ENCODE measurements around the gene TICRR. TPM values are rescaled to one million over a fixed set of nuclear protein-coding genes. Genes with fewer than 3 reads are reported as not detected.

The TICRR gene
- total and polyA plus RNA-seq, 2 donors (not counting 1 experiment from before 2014, with no cell fraction given) = 0.05 to 0.07 TPM

GRCh38 chr15:89555768-89556167 is 19.5 kb upstream of the TICRR start:
- intact Hi-C loops (cut with micrococcal nuclease) = loop anchor here (2.0 kb wide), 1 partner anchor 197 kb away; no protein-coding TSS in a partner anchor
- ATAC-seq (ENCODE audit: low read depth) = no peak
- H4K20me1 ChIP-seq (ENCODE audit: control insufficient read depth, insufficient read depth, low read length, poor library complexity, severe bottlenecking) = no peaks in the 10 kb centered on the region
- ChIA-PET CTCF (no interaction called here), POLR2A (no interaction called here)
- H3K4me3 ChIP-seq (ENCODE audit: control extremely low read depth in 1 of 5, extremely low read depth in 1 of 5, insufficient read depth in 1 of 5, low read depth in 2 of 5, low read length in 4 of 5) = no peak overlapping the region
- no peaks in the 10 kb centered on the region for H3K9me3 Mint-ChIP-seq (ENCODE audit: insufficient read depth)
- no peak overlapping the region for H3K4me3 Mint-ChIP-seq
- WGBS (ENCODE audit: insufficient coverage) = 100% methylated on average over 1 of the region's 5 CpGs
- H3K27me3 Mint-ChIP-seq = peaks cover 14% of the 10 kb centered on the region
- H3K36me3 ChIP-seq (replicated peaks in 1 of 2; ENCODE audit: control extremely low read depth in 1 of 2, control insufficient read depth in 1 of 2, extremely low read depth in 1 of 2, insufficient read depth in 2 of 2, low read length in 1 of 2) = no peaks in the 10 kb centered on the region
- DNase-seq = no peak
- H3K4me2 ChIP-seq (replicated peaks; ENCODE audit: low read depth, low read length, poor library complexity, severe bottlenecking) = no peak overlapping the region
- no peak overlapping the region for H3K27ac Mint-ChIP-seq
- H3K9ac ChIP-seq (ENCODE audit: low read length) = no peak overlapping the region
- no peaks in the 10 kb centered on the region for H3K79me2 ChIP-seq (ENCODE audit: control insufficient read depth, insufficient read depth, low read length)
- H3K4me1 Mint-ChIP-seq = no peaks in the 10 kb centered on the region
- H3K9me3 ChIP-seq (ENCODE audit: control extremely low read depth in 1 of 3, control insufficient read depth in 2 of 3, insufficient read depth in 1 of 3, low read length in 2 of 3) = no peaks in the 10 kb centered on the region
- TF ChIP-seq EZH2 (IDR thresholded peaks at IDR 0.05; ENCODE audit: borderline replicate concordance, insufficient read depth, low read depth, low read length, poor library complexity, severe bottlenecking) = no peak
- TF ChIP-seq CTCF (IDR thresholded peaks at IDR 0.05) = no peak
- peaks cover 0 to 6% (median 2%) of the 10 kb centered on the region in 4 experiments for H3K27me3 ChIP-seq (replicated peaks in 1 of 4; ENCODE audit: control extremely low read depth in 1 of 4, control insufficient read depth in 3 of 4, insufficient read depth in 4 of 4, low read length in 3 of 4)
- H2AFZ ChIP-seq (ENCODE audit: insufficient read depth, low read depth, low read length, poor library complexity, severe bottlenecking) = no peak overlapping the region
- H3K27ac ChIP-seq (ENCODE audit: low read length in 2 of 2) = no peak overlapping the region
- H3K4me1 ChIP-seq (ENCODE audit: control insufficient read depth in 2 of 2, insufficient read depth in 2 of 2, low read length in 2 of 2) = no peaks in the 10 kb centered on the region

DNA sequence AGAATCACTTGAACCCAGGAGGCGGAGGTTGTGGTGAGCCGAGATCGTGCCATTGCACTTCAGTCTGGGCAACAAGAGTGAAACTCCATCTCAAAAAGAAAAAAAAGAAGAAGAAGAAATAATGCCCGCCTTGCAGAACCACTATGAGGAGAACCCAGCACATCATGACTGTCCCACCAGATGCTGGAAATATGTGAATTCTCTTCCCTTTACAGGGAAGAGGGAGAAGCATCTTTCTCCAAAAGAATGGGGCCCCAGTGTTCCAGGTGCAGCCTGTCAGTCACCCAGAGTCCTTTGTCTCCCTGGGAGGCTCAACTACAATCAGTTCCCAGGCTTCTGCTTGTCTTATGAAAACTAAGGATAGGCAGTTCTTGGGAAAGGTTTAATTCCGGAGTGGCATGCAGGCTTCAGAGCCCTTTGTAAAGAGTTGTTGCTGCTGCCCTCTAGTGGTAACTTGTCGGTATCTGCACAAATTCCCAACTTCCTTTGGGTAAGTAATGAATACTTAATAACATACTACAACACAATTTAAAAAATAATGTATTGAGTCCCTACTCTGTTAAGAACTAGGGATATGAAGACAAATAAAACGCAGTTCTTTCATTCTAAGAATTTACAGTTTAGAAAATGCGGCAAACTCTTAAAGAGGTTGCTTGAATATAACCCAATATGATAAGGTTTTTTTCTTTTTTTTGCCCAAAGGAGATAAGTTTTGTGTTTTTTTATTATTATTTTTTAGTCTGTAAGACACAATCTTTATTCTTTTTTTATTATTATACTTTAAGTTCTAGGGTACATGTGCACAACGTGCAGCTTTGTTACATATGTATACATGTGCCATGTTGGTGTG is 18.6 kb upstream of the TICRR start:
- CTCF ChIA-PET = interaction anchor here (0.7 to 0.9 kb wide), 2 partner anchors 52 to 147 kb away, joined by 3 read pairs; no protein-coding TSS in a partner anchor
- no peak overlapping the region for H3K9ac ChIP-seq (ENCODE audit: low read length)
- no peaks in the 10 kb centered on the region for H3K9me3 ChIP-seq (ENCODE audit: control extremely low read depth in 1 of 3, control insufficient read depth in 2 of 3, insufficient read depth in 1 of 3, low read length in 2 of 3)
- H3K4me1 ChIP-seq (ENCODE audit: control insufficient read depth in 2 of 2, insufficient read depth in 2 of 2, low read length in 2 of 2) = no peaks in the 10 kb centered on the region
- no peak overlapping the region for H3K4me3 ChIP-seq (ENCODE audit: control extremely low read depth in 1 of 5, extremely low read depth in 1 of 5, insufficient read depth in 1 of 5, low read depth in 2 of 5, low read length in 4 of 5)
- TF ChIP-seq EZH2 (IDR thresholded peaks at IDR 0.05; ENCODE audit: borderline replicate concordance, insufficient read depth, low read depth, low read length, poor library complexity, severe bottlenecking) (no peak), CTCF (IDR thresholded peaks at IDR 0.05) (peak; percentile 90)
- no peak overlapping the region for H3K4me2 ChIP-seq (replicated peaks; ENCODE audit: low read depth, low read length, poor library complexity, severe bottlenecking)
- H3K4me3 Mint-ChIP-seq = no peak overlapping the region
- H3K27ac ChIP-seq (ENCODE audit: low read length in 2 of 2) = no peak overlapping the region
- POLR2A ChIA-PET = no interaction called here
- H3K4me1 Mint-ChIP-seq = no peaks in the 10 kb centered on the region
- H4K20me1 ChIP-seq (ENCODE audit: control insufficient read depth, insufficient read depth, low read length, poor library complexity, severe bottlenecking) = no peaks in the 10 kb centered on the region
- no CpG with 5 or more reads among the region's 9 CpGs for WGBS (ENCODE audit: insufficient coverage)
- H3K79me2 ChIP-seq (ENCODE audit: control insufficient read depth, insufficient read depth, low read length) = no peaks in the 10 kb centered on the region
- intact Hi-C loops (cut with micrococcal nuclease) = loop anchor here (2.0 kb wide), 1 partner anchor 198 kb away; no protein-coding TSS in a partner anchor
- H3K27ac Mint-ChIP-seq = no peak overlapping the region
- H3K36me3 ChIP-seq (replicated peaks in 1 of 2; ENCODE audit: control extremely low read depth in 1 of 2, control insufficient read depth in 1 of 2, extremely low read depth in 1 of 2, insufficient read depth in 2 of 2, low read length in 1 of 2) = no peaks in the 10 kb centered on the region
- no peaks in the 10 kb centered on the region for H3K9me3 Mint-ChIP-seq (ENCODE audit: insufficient read depth)
- peaks cover 0 to 6% (median 2%) of the 10 kb centered on the region in 4 experiments for H3K27me3 ChIP-seq (replicated peaks in 1 of 4; ENCODE audit: control extremely low read depth in 1 of 4, control insufficient read depth in 3 of 4, insufficient read depth in 4 of 4, low read length in 3 of 4)
- DNase-seq (peak; percentile 68), ATAC-seq (ENCODE audit: low read depth) (peak; percentile 43)
- H3K27me3 Mint-ChIP-seq = peaks cover 15% of the 10 kb centered on the region
- no peak overlapping the region for H2AFZ ChIP-seq (ENCODE audit: insufficient read depth, low read depth, low read length, poor library complexity, severe bottlenecking)
